SK-N-SH (cell line): ENCODE data around the gene SLC17A9.

Source experiments
- EZH2phosphoT487 ChIP-seq: fragments of 200-600 bp; sonication (generic); IDR thresholded peaks from 2 replicates; pipeline ENCODE4 v1.6.1; 2017; ENCODE audit warnings: low read depth, mixed run types, mild to moderate bottlenecking, antibody characterized with exemption, moderate library complexity, borderline replicate concordance
- NRF1 ChIP-seq: IDR thresholded peaks from 2 replicates; pipeline ENCODE4 v1.6.1; 2012; ENCODE audit warnings: low read depth, mild to moderate bottlenecking, low read length
- POLR2AphosphoS5 ChIP-seq: IDR thresholded peaks from 2 replicates; pipeline ENCODE4 v1.6.1; 2012; ENCODE audit warnings: low read depth, low read length
- RFX5 ChIP-seq: IDR thresholded peaks from 2 replicates; pipeline ENCODE4 v1.6.1; 2012; ENCODE audit warnings: mild to moderate bottlenecking, improper control_type of control experiment, low read length
- TAF1 ChIP-seq: IDR thresholded peaks from 2 replicates; pipeline ENCODE4 v1.6.1; 2012; ENCODE audit warnings: low read depth, mild to moderate bottlenecking, low read length, moderate library complexity, borderline replicate concordance
- TEAD4 ChIP-seq: IDR thresholded peaks from 2 replicates; pipeline ENCODE4 v1.4.0; 2012; ENCODE audit warnings: mild to moderate bottlenecking, borderline replicate concordance; ENCODE audit not compliant: insufficient read depth
- TF ChIP-seq, protein P1 (sequence below): fragments of 200-600 bp; sonication (generic); IDR thresholded peaks from 2 replicates; pipeline ENCODE4 v1.6.1; 2017; ENCODE audit warnings: antibody characterized with exemption, mild to moderate bottlenecking, moderate library complexity
- TF ChIP-seq, protein P2 (sequence below): IDR thresholded peaks from 2 replicates; pipeline ENCODE4 v1.4.0; 2012; ENCODE audit warnings: low read depth, borderline replicate concordance
- TF ChIP-seq, protein P3 (sequence below): IDR thresholded peaks from 2 replicates; pipeline ENCODE4 v1.4.0; 2012; ENCODE audit warnings: low read depth

DNA sequence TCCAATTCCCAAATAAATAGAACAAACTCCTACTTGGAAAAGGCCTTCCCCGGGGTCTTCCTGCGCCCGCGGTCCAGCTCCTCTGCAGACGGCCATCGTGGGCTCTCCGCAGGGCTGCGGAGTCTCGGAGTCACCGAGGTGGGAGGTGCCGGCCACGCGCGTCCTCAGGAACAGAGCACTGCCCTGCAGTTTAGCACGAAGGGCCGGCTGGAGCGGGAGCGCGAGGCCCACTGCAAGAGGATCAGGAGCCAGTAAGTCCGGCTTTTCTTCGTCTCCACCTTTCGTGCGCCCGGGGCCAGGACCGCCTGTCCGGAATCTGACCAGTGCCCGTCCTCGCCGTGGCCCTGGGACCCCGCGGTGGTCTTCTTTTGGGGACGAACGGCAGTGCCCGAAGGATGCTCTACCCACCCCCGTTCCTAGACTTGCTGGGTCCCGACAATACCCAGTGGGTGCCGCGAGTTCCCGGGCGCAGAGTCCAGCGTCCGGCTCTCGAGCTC, 52.9 kb downstream of the SLC17A9 start:
- TF ChIP-seq, protein P1, sequence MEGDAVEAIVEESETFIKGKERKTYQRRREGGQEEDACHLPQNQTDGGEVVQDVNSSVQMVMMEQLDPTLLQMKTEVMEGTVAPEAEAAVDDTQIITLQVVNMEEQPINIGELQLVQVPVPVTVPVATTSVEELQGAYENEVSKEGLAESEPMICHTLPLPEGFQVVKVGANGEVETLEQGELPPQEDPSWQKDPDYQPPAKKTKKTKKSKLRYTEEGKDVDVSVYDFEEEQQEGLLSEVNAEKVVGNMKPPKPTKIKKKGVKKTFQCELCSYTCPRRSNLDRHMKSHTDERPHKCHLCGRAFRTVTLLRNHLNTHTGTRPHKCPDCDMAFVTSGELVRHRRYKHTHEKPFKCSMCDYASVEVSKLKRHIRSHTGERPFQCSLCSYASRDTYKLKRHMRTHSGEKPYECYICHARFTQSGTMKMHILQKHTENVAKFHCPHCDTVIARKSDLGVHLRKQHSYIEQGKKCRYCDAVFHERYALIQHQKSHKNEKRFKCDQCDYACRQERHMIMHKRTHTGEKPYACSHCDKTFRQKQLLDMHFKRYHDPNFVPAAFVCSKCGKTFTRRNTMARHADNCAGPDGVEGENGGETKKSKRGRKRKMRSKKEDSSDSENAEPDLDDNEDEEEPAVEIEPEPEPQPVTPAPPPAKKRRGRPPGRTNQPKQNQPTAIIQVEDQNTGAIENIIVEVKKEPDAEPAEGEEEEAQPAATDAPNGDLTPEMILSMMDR = no peak
- TF ChIP-seq, protein P2, sequence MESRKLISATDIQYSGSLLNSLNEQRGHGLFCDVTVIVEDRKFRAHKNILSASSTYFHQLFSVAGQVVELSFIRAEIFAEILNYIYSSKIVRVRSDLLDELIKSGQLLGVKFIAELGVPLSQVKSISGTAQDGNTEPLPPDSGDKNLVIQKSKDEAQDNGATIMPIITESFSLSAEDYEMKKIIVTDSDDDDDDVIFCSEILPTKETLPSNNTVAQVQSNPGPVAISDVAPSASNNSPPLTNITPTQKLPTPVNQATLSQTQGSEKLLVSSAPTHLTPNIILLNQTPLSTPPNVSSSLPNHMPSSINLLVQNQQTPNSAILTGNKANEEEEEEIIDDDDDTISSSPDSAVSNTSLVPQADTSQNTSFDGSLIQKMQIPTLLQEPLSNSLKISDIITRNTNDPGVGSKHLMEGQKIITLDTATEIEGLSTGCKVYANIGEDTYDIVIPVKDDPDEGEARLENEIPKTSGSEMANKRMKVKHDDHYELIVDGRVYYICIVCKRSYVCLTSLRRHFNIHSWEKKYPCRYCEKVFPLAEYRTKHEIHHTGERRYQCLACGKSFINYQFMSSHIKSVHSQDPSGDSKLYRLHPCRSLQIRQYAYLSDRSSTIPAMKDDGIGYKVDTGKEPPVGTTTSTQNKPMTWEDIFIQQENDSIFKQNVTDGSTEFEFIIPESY = no peak
- TF ChIP-seq POLR2AphosphoS5 = no peak
- no peak for TF ChIP-seq RFX5
- no peak for TF ChIP-seq NRF1
- TF ChIP-seq EZH2phosphoT487 = no peak
- TF ChIP-seq, protein P3, sequence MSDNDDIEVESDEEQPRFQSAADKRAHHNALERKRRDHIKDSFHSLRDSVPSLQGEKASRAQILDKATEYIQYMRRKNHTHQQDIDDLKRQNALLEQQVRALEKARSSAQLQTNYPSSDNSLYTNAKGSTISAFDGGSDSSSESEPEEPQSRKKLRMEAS = no peak
- no peak for TF ChIP-seq TAF1
- TF ChIP-seq TEAD4 = no peak
